Right ventricle myocardium inferior (tissue), 1 donor: ENCODE results near the gene PHF21A. TPM values are rescaled to one million over a fixed set of nuclear protein-coding genes. Genes with fewer than 3 reads are reported as not detected.
A peak's percentile ranks its signal among the peaks of the same experiment; 100 is the strongest.

Experiments
- ATAC-seq: fragments of 200-7000 bp; cut with Tn5 transposase; one replicate; pipeline ENCODE4 v1.9.1; 2020; ENCODE audit warnings: mild to moderate bottlenecking, moderate library complexity
- DNase-seq: peaks from one replicate; pipeline ENCODE4 v3.0.0; 2021; ENCODE audit errors: missing footprints
- intact Hi-C: fragments of 100-400 bp; cut with DNase I; formaldehyde crosslinking; loops from one replicate; pipeline ENCODE4 v1.11.0; 2022
- total RNA-seq: library from RNA; stranded (reverse); fragmentation: NEBNext Ultra II Directional; extraction: Animal tissue kit (Norgen Biotek cat#: 25700); gene quantifications from one replicate; pipeline ENCODE4 v1.2.1, GENCODE V29; 2021
- donor health status: DM: no; HTN: yes; CAD: no; lungs with severe emphysema.

The PHF21A gene
- total RNA-seq, 1 donor from 2014 or later: 35.4 TPM

- intact Hi-C loops: no loop called here
- DNase-seq (peak; percentile 11), ATAC-seq (no peak)
Observed at GRCh38 chr11:45886816-45887520, 234.3 kb downstream of the PHF21A start.

GRCh38 chr11:45885921-45886721 lies 235.1 kb downstream of the PHF21A start:
- intact Hi-C loops: no loop called here
- no peak for ATAC-seq
- peak; percentile 39 for DNase-seq

- ATAC-seq (peak; percentile 69), DNase-seq (peak; percentile 73)
- intact Hi-C loops: no loop called here
Observed at GRCh38 chr11:45885274-45885920, 235.9 kb downstream of the PHF21A start, which contains the start of gene MAPK8IP1. MAPK8IP1 (plus strand) TSS chr11:45885651; CDS start chr11:45885821, 170 bp downstream.

- ATAC-seq (no peak), DNase-seq (no peak)
- intact Hi-C loops: no loop called here
Observed at GRCh38 chr11:45884596-45885185, 236.6 kb downstream of the PHF21A start.

Other genes starting within 250 kb of the PHF21A start
- gene MAPK8IP1, start 235.8 kb downstream of the PHF21A start, total RNA-seq: 5.9 TPM
- not detected for gene FREY1, start 214.2 kb downstream of the PHF21A start, total RNA-seq
- gene PEX16, start 203.6 kb downstream of the PHF21A start, total RNA-seq: 10.4 TPM
- not detected for gene LARGE2, start 198.8 kb downstream of the PHF21A start, total RNA-seq
- gene CREB3L1, start 156.2 kb upstream of the PHF21A start, total RNA-seq: 64.1 TPM
- gene DGKZ, start 226.0 kb upstream of the PHF21A start, total RNA-seq: 67.5 TPM